Fibroblast of mammary gland (primary cell): ENCODE data around the gene LNPEP.

Experiments used
- DNase-seq: peaks from one replicate; pipeline ENCODE4 v3.0.0-alpha.2; 2010; ENCODE audit warnings: low read depth
- H3K4me3 ChIP-seq: 2 replicates; pipeline ENCODE4 v1.5.1; 2011; ENCODE audit warnings: low read depth, mild to moderate bottlenecking, low read length, moderate library complexity; ENCODE audit not compliant: control insufficient read depth
- CTCF ChIP-seq: conservative IDR thresholded peaks from 2 replicates; pipeline ENCODE4 v1.5.1; 2011; ENCODE audit warnings: low read depth, low read length, inconsistent platforms; ENCODE audit not compliant: control insufficient read depth, insufficient read depth

Gene LNPEP

GRCh38 chr5:96932026-96932425, 3.9 kb upstream of the LNPEP start:
- no peak overlapping the region for H3K4me3 ChIP-seq
- DNase-seq, result no peak
- no peak for TF ChIP-seq CTCF

GRCh38 chr5:96933764-96934707, 1.8 kb upstream of the LNPEP start:
- no peak for TF ChIP-seq CTCF
- peak overlapping the region; percentile 70 for H3K4me3 ChIP-seq
- peak; percentile 48 for DNase-seq

GRCh38 chr5:96934708-96935558, 947 bp upstream of the LNPEP start:
- DNase-seq, result peak; percentile 89
- TF ChIP-seq CTCF, result no peak
- peak overlapping the region; percentile 70 for H3K4me3 ChIP-seq

- no peak for TF ChIP-seq CTCF
- DNase-seq, result peak; percentile 37
Observed at GRCh38 chr5:96936431-96937320, 796 bp downstream of the LNPEP start.

GRCh38 chr5:96940586-96940985, 4.7 kb downstream of the LNPEP start:
- TF ChIP-seq CTCF, result no peak
- DNase-seq, result peak; percentile 74
- H3K4me3 ChIP-seq, result no peak overlapping the region

More at GRCh38 chr5:96936431-96937320, 796 bp downstream of the LNPEP start:
- H3K4me3 ChIP-seq, result peak overlapping the region; percentile 70

GRCh38 chr5:96941140-96941539, 5.3 kb downstream of the LNPEP start:
- no peak for DNase-seq
- no peak for TF ChIP-seq CTCF
- no peak overlapping the region for H3K4me3 ChIP-seq
